Measurements from ENCODE around the gene PIEZO1.

PIEZO1 gene

DNA sequence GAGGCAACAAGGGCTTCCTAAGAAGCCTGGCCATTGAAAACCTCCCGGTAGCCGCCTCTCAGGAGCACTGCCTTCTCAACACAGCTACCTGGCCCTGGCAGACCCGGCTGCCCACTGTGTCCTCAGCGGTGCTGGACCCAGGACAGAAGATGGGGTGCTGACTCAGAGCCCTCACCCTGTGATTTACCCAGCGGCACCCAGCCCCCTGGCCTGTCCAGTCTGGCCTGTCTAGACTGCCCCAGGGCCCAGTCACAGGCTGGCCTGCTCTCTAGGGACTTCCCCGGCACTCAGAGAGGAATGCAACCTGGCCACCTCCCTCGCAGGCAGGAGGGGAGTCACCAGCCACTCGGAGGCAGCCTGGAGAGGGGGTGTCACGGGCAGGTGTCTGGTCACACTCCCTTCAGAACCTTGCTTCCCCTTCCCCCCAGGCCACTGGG is 20.1 kb downstream of the PIEZO1 start:
- DNase-seq, result no peak

DNA sequence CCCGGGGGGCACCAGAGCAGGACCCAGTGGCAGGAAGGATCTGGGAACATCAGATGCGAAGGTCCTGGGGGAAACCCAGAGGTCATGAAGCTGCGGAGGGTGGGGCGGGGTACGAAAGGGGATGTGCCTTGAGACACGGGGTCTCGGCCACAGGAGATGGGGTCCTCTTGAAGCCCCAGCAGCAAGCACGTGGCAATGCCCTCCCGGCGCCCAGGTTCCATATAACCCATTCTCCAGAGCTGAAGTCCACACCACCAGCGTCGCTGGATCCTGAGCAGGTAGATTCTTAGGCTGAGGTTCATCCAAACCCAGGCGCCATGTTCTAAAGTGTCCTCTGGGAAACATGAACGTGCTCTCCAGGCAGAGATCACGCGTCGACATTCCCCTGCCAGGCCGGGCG is 20.9 kb downstream of the PIEZO1 start:
- DNase-seq, result no peak

DNA sequence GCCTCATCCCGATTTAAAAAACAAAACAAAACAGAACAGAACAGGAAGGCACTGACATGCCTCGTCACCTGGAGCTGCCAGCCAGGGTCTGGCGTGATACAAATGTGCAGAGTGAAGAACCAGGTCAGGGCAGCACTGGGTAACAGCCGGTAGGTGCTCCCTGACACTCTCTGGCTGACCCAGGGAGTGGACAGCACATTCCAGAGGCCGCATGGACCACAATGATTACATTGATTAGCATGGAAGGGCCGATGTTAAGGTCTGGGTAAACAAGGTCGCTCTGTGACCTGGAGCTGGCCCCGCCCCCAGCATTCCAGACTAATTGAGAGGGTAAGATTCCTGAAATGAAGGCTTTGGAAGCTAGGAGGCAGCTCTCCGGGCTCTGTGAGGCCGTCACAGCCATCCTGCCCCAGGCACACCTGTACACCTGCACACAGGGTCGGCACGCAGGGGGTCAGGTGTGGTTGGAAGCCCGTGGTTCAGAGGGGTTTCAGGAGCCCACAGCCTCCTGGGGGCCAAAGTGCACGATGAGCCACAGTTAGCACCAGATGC is 21.4 kb downstream of the PIEZO1 start:
- no peak for DNase-seq

DNA sequence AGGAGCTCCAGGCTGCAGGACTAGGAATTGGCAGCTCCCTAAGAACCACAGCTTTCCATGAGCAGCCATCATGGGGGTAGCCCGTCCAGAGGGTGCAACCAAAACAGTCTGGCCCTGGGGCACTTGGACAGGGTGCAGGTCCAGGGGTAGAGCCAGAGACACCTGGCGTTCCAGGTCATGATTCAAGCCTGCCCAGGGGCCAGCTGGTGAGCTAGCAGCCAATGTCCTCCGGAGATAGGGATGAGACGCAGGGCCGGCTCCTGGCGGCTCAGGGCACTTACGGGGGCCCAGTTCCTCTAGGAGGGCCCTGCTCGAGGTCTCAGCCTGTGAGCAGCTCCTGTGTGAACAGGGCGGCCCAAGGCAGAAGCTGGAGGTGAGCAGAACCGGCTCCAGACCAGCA is 22.1 kb downstream of the PIEZO1 start:
- no peak for DNase-seq

DNA sequence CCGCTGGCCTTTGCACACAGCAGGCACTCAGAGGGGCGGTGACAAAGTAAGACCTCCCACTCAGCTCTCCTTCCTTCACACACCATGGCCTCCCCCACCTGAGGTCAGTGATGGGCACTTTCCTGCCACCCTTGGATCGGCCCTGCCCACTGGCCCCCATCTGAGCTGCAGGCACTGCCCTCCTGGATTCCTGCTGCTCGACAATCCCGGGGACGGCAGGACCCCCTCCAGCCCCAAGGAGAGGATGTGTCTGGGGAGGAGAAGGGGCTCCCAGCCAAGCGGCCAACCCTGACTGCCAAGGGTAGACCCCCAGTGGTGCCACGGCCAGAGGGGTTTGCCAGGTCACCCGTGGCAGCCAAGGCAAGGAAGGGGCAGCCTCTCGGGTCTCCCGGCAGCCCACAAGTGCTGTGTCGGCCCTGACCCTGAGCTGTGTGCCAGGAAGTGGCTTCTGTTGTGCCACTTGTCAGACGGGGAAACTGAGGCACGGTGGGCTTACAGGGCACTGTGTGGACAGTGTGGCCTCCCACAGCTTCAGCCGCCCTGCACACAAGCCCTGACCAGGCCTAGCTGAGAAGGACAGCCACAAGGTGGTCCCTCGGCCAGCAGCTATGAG is 22.7 kb downstream of the PIEZO1 start:
- DNase-seq, result no peak

DNA sequence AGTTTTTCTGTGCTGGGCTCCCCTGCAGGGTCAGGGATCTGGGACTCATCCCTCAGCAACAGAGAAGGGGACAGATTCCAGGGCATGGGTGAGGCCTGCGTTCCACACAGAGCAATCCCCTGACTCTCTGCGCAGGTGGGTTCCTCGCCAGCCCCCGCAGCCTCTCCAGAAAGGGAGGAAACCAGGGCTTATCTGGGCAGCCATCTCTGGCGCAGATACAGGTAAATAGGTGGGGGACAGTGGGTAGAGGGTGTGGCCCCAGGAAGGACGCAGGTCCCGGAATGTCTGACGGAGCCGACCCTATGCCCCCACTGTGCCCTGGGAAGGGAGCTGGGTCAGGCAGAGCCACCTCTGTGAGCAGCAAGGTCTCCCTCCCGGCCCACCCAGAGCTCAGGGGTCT is 23.2 kb downstream of the PIEZO1 start:
- no peak for DNase-seq

DNA sequence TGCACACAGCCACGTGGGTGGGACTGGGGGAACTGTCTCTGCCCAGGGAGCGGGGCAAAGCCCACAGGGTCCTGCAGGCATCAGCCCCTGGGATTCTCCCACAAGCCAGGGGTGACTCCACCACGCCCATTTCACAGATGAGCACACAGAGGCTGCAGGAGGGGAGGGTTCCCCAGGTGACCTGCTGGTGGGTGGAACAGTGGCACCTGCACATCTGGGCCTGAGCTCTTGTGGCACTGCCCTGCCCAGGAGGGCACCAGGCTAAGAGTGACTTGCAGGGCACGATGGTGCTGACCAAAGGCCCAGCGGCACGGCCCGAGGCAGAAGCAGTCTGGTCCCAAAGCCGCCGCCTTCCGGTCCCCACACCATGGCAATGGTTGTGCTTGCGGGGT is 23.9 kb downstream of the PIEZO1 start:
- DNase-seq, result no peak

DNA sequence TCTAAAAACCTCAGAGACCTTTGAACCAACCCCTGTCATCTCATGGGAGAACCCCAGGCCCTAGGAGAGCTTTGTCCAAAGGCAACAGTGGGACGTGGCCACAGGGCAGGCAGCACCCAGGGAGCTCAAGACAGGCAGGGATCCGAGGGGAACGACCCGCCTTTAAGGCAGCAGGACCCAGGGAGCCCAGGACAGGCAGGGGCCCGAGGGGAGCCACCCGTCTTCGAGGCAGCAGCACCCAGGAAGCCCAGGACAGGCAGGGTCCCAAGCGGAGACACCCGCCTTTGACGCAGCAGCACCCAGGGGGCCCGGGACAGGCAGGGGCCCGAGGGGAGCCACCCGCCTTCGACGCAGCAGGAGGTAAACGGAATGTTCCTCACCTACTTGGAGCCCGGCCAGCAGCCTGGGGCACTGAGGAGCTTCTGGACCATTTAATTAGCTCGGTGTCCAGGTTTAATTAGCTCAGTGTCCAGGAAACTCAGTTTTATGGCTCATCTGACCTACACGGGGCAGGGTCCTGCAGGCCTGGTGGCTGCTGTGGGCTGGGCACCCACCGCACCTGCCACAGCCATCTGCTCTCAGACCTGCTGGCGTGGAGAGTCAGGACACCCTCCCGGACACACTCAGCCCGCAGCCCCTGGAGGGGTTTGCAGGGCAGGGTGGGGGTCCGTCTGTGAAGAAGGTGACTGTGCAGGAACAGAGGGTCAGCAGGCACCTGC is 24.4 kb downstream of the PIEZO1 start:
- DNase-seq, result no peak

DNA sequence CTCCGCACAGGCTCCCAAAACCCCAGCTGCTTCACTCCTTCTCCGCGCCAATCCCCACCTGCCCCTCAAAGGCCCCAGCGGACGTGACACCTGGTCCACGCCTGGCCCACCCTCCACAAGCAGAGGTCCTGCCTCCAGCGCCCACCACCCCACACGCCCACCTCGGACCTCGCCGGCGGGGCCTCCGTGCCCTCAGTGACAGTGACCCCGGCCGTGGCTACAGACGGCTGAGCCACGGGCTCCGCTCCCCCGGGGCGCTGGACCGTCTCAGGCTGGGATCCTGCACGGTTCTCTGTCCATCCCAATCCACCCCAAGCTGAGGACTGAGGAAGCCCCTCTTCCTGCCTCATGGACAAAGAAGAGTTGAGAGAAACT is 25.1 kb downstream of the PIEZO1 start:
- no peak for DNase-seq

DNA sequence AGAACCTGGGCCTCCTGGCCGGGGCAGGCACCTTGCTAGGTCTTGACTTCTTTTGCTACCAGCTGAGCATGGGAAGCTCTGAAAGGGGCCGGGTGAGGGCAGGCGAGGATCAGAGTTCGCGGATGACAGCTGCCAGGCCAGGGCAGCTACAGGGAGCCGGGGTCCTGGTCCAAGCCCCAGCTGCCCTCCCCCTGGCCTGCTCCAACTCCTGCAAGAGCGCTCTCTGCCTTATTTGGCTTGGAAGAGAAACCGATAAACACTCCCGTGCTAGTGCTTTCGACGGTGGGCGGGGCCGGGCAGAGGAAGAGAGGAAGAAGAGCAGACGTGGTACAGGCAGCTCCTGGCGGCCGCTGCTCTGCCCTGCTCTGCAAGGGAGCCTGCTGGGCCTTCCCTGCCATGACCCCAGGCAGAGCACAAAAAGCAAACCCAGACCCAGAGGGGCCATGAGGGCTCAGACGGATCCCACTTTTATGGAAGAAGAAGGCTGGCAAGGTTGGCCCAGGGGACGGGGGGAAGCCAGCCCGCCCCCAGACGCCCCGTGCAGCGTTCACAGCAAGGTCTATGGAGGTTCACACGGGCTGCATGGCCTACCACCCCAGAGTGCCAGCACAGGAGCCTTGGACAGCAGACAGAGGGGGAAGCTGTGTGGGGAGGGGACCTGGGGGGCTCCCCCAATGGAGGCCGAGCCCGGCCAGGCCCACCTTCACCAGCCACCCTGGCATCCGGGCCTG is 25.6 kb downstream of the PIEZO1 start:
- peak; percentile 53 to 60 for DNase-seq

DNA sequence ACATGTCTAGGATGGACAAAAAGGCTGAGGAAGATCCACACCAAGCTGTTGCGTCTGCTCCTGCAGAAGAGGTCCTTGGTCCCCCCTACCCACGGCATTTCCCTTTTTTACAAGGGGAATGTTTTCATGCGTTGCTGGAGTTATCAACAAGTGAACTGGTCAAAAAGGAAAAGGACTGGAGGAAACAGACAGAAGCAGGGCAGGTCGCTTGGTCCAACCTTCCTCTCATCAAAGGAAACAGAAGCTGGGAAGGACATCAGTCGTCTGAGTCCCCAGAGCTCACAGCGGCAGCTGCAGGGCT is 26.1 kb downstream of the PIEZO1 start:
- DNase-seq, result no peak

DNA sequence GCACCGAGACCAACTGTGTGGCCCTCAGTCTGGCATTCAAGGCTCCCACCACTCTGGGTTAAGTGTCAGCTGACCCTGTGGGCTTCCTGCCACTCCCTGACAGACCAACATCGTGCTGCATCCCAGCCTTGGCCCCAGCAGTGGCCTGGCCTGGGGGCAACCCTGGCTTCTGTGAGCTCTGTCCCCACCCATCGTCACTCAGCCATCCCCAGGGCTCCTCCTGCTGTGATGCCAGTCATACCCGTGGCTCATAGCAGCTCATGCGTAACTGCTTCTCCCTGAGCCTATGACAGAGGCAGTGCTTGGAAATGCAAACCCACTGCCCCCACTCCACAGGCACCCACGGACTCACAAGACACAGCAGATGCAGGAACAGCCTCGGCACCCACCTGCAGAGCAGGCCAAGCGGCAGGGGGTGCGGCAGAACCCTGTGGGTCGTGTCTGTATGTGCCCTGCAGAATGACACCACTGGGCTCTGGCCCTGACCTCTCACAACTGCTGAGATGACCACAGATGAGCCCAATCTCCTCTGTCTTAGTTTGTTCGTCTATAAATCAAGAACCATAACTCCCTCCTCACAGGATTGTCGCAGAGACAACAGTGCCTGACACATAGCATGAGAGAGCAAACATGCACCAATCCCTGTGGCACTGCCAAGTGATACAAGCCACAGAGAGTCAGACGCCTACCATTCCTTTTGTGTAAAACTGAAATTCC is 26.6 kb downstream of the PIEZO1 start:
- no peak for DNase-seq

DNA sequence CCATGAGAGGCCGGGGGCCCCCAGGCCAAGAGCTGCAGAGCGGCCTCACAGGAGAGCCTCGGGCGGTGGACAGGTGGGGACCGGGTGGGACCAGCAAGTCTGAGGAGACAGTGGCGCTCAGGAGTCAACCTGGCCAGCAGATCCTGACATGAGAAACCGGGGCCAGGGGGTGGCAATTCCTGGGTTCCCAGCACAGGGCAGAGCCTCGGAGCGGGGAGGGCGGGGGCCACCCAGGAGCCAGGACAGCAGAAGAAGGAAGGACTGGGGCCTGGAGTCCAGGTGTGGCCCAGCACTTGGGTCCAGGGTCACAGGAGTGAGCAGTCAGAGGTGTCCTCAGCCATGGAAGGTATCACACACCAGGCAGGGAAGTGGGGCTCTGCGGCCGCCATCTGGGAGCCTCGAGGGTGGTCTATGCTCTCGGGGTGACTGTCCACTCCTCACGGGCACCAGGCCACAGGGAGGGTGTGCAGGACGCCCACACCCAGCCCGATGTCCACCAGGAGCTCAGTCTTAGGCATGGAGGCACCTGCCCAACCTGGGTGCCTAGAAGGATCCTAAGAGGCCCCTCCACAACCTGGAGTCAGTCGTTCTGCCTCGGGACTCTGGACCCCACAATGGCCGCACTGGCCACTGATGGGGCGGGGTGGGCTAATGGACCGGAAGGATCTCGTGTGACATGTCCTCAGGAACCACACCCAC is 29.1 kb downstream of the PIEZO1 start:
- DNase-seq, result no peak

DNA sequence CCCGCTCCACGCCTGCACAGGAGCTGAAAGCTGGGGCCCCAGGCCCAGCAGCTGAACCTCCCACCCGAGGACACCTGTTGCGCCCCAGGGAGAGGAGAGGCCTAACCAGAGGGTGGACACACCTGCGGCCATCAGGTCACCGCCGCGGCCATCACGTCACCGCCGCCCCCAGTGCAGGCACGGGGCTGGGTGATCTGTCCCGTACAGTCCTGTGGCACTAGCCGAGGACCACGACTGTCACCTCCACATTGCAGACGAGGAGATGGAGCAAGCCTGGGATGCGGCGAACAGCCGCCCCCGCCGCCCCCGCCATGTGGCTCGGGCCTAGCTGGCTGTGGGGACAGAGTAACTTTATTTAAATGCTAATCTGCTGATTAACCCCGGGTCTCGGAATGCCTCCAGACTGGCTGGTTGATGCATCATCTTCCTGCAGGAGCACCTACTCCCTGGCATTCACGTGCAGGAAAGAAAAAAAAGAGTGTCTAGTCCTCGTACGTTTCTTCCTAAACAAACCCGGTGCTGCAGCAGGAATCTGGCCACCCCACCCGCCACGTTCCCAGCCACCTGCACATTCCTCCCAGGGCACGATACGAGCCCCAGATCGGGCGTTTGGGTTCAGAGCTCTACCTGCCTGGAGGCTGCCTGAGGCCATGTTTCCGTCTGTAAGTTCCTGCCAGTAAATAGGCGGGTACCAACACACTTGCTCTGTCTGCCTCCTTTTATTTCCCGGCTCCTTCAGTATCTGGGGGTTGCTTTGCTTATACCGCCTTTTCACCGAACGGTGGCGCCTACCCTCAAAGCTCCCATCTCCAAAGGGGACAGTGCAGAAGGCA is 29.9 kb downstream of the PIEZO1 start:
- peak in 1 of 2 donors; percentile 32 for DNase-seq

DNA sequence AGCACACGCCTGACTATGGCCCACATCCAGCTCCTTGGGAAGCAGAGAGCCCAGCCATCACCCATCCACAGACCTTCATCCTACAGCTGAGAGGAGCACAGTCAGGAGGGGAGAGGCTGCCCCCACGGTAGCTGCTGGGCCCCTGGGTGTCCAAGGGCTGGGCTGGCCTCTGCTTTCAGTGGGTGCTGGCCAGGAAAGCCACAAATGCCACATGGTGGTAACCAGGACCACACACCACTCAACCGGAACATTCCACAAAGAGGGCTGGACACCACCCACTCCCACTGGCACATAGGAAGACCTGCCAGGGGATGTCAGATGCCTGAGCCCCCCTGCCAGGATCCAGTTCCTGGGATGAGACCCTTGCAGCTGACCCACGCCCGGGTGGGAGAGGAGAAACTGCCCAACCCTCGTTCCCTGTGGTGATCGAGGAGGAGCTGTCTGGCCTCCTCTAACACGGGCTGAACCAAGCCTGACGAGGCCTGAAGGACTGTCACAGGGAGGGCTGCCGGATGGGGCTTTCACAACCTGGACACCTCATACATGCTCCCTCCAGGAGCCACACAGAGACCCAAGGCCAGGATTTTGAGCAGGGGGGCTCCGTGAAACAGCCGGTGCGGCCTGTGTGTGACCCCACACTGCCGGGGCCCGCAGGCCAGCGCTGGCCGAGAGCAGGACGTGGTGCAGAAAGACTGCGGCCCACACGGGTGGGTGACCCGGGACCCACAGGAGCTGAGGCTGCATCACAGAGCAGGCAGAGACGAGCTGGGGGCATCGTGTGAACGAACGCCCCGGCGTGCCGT is 30.7 kb downstream of the PIEZO1 start:
- DNase-seq, result no peak

DNA sequence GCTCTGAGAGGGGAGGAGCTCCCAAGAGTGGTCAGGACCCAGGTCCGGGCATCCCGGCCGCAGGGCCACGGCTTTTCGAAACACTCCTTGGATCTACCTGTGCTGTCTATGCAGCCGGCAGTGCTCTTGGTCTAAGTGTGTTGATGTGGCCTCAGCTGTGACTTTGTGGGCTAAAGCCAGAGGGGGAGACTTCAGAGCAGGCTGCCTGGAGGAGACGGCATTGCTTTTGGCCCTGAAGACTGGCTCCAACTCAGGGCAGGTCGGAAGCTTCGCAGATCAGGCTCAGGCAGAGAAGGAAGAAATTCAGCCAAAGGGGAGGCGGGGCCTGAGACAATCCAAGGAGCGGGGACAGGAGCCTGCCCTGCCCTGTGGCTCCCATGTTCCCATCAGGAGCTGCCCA is 31.4 kb downstream of the PIEZO1 start:
- DNase-seq, result no peak

DNA sequence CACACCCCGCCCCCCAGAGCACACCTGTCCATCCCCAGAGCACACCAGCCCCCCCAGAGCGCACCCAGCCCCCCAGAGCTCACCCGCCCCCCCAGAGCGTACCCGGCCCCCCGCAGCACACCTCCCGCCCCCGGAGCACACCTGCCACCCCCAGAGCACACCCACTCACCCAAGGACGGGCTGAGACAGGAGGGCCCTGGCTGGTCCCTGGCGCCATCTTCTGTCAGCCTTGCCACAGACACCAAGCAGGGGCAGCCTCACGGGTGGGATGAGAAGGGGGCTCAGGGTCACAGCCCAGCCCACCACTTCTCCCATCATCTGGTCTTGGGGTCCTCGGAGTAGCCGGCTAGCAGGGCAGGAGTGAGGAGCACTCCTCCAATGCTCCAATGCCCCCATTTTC is 31.8 kb downstream of the PIEZO1 start:
- DNase-seq, result no peak

DNA sequence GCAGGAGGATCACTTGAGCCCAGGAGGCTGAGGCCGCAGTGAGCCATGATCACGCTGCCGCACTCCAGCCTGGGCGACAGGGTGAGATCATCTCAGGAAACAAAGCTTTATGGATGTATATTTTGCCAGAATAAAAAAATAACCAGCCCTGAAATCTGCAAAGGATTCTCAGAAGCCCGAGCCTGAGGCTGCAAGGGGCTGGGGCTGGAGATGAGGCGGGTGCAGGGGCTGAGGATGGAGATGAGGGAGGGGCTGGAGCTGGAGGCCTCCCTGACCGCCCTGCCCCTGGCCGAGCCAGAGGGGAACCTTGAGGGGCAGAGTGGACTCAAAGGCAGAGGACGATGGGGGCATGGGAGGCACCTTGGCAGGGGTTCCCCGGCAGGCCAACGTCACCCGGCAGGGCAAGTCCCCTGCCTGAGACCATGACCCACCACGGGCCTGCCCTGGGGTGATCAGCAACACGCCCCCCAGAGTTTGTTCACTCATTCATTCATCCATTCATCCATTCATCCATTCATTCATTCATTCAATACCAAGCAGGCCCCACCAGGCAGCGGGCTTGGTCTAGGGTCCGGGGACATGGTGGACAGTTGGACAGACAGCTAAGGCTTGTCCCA is 32.5 kb downstream of the PIEZO1 start:
- no peak for DNase-seq

DNA sequence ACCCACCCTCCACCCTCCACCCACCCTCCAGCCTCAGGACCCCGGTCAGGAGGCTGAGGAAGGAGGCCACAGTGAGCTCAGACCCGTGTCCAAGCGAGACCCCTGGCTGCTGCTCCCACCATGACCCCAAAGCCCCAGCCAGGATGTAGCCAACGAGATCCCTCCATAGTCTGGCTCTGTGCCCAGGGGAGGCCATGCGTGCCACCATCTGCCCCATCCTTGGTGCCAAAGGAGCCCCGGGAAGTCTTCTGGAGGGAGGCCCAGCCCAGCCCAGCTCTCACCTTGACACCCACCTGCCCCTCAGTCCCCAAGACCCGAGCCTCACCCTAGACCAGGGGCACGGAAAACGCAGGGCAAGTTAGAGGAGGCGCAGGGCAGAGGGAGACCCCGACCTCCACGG is 34.2 kb downstream of the PIEZO1 start:
- DNase-seq, result no peak

DNA sequence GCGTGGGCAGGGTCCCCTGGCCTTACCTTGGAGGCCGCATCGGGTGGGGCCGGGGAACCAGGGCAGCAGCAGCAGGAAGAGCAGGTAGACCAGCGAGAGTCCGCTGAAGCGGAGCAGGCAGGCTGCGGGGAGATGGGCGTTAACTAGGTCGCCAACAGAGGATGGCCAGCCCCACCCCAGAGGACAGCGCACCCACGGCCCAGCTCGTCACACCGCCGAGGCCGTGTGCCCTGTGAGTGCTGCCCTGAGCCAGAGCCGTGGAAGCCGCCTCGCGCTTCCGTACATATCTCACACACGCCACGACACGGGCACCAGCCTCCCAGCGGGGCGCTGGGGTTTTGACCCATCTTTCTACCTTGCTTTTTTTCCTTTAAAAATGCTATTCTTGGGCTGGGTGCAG is 35.7 kb downstream of the PIEZO1 start:
- DNase-seq, result no peak

DNA sequence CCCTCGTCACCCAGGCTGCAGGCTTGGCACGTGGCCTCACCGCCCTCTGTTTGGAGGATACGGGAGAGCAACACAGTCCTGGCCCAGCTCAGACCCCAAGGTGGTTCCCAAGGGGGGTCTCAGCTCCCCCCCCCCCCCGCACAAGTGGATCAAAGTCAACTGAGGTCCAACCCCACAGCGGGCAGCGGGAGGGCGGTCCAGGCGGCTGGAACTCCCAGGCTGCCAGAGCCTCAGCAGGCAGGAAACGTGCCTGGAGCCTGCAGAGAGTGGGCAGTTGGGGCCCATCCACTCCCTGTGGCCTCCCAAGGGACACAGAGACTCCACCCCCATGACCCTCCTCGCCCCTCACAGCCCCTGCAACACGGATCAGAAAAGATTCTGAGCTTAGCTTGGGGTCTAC is 36.7 kb downstream of the PIEZO1 start:
- no peak for DNase-seq

Data from stimulated activated CD4-positive, alpha-beta T cell treated with anti-CD3 and anti-CD28 coated beads, Interleukin-2, amount 100 ng/mL, for 24 hours (primary cell).